GM12878 (cell line): ENCODE measurements around the gene GLO1. TPM values are rescaled to one million over a fixed set of nuclear protein-coding genes. Genes with fewer than 3 reads are reported as not detected.

Source experiments
- ATAC-seq: fragments of 200-7000 bp; cut with Tn5 transposase; 3 replicates; pipeline ENCODE4 v1.9.1; 2020; ENCODE audit warnings: mild to moderate bottlenecking, moderate library complexity
- BruUV-seq: library from RNA; stranded (reverse); fragments of 400-500 nt; replicated peaks from 2 replicates; lab custom pipeline; 2021; lab: Mats Ljungman, UMichigan
- CTCF ChIA-PET: fragments of 300-600 bp; sonication (Branson Sonifier 250); formaldehyde crosslinking; extraction: SDS; loops from one replicate; lab custom pipeline; 2021; ENCODE audit warnings: inconsistent platforms; lab: Yijun Ruan, JAX
- POLR2A ChIA-PET: fragments of 350-600 bp; formaldehyde crosslinking; extraction: SDS; loops from one replicate; lab custom pipeline; 2021; ENCODE audit warnings: inconsistent platforms; lab: Charles Lee
- RAD21 ChIA-PET: fragments of 300-600 bp; sonication (Branson Sonifier 250); formaldehyde crosslinking; loops from one replicate; lab custom pipeline; 2023; ENCODE audit warnings: antibody characterized with exemption; ENCODE audit not compliant: unreplicated experiment; lab: Charles Lee
- SMC1A ChIA-PET: fragments of 300-600 bp; sonication (Branson Sonifier 250); formaldehyde crosslinking; loops from one replicate; lab custom pipeline; 2023; ENCODE audit not compliant: unreplicated experiment, uncharacterized antibody; lab: Charles Lee
- DNase-seq: peaks from one replicate; pipeline ENCODE4 v3.0.0-alpha.2; 2011; ENCODE audit warnings: low read depth, low spot score
- FAIRE-seq: peaks from 3 replicates; lab custom pipeline; 2011; peaks lifted over from hg19 to GRCh38; lab: Jason Lieb, UNC
- H2AFZ ChIP-seq: 2 replicates; pipeline ENCODE4 v1.6.0; 2011; ENCODE audit warnings: low read depth, low read length, control low read depth; ENCODE audit not compliant: control insufficient read depth
- H3K27ac ChIP-seq: 2 replicates; pipeline ENCODE4 v1.5.1; 2011; ENCODE audit warnings: control low read depth; ENCODE audit not compliant: control insufficient read depth, insufficient read depth
- H3K27me3 ChIP-seq, 2 experiments: replicated peaks in 1 of 2; 2 replicates each; pipeline versions ENCODE4 v1.6.0 to v1.6.1; 2011; ENCODE audit warnings: low read length in 1 of 2; ENCODE audit not compliant: control insufficient read depth in 2 of 2, insufficient read depth in 2 of 2
- H3K36me3 ChIP-seq, 2 experiments: 2 replicates each; pipeline ENCODE4 v1.5.1; 2011; ENCODE audit warnings: low read length in 1 of 2; ENCODE audit not compliant: control insufficient read depth in 2 of 2, insufficient read depth in 2 of 2
- H3K4me1 ChIP-seq: 2 replicates; pipeline ENCODE4 v1.6.1; 2011; ENCODE audit warnings: mild to moderate bottlenecking, low read length, moderate library complexity, mixed read lengths; ENCODE audit not compliant: control insufficient read depth, insufficient read depth
- H3K4me2 ChIP-seq: 2 replicates; pipeline ENCODE4 v1.6.0; 2011; ENCODE audit warnings: control low read depth; ENCODE audit not compliant: control insufficient read depth, insufficient read depth
- H3K4me3 ChIP-seq: fragments of 200-600 bp; sonication (generic); 2 replicates; pipeline ENCODE4 v1.5.1; 2016
- H3K79me2 ChIP-seq: 2 replicates; pipeline ENCODE4 v1.6.0; 2011; ENCODE audit warnings: low read length; ENCODE audit not compliant: control insufficient read depth, insufficient read depth
- H3K9ac ChIP-seq: 2 replicates; pipeline ENCODE4 v1.8.0; 2011; ENCODE audit warnings: low read length, control low read depth, mixed read lengths; ENCODE audit not compliant: control insufficient read depth, insufficient read depth
- H3K9me3 ChIP-seq: replicated peaks from 3 replicates; pipeline ENCODE4 v1.5.1; 2011; ENCODE audit warnings: mild to moderate bottlenecking, low read length; ENCODE audit not compliant: control insufficient read depth, insufficient read depth
- H4K20me1 ChIP-seq: 2 replicates; pipeline ENCODE4 v1.6.0; 2011; ENCODE audit not compliant: control insufficient read depth, insufficient read depth
- CEBPZ ChIP-seq: fragments of 150-350 bp; IDR thresholded peaks from 2 replicates; pipeline ENCODE4 v1.6.1; 2016; ENCODE audit warnings: low read depth, low read length
- DPF2 ChIP-seq: fragments of 450-650 bp; IDR thresholded peaks from 2 replicates; pipeline ENCODE4 v1.6.1; 2017; ENCODE audit warnings: mild to moderate bottlenecking
- HDAC6 ChIP-seq: fragments of 200-600 bp; sonication (generic); IDR thresholded peaks from one replicate; pipeline ENCODE4 v1.8.0; 2017; ENCODE audit warnings: antibody characterized with exemption; ENCODE audit not compliant: unreplicated experiment
- MYB ChIP-seq: fragments of 150-350 bp; IDR thresholded peaks from 2 replicates; pipeline ENCODE4 v1.6.1; 2014; ENCODE audit warnings: mild to moderate bottlenecking, low read depth, low read length, borderline replicate concordance
- RUNX3 ChIP-seq: IDR thresholded peaks from 2 replicates; pipeline ENCODE4 v1.6.1; 2012; ENCODE audit warnings: low read length, inconsistent platforms
- WGBS: methylation state at CpG from one replicate; pipeline ENCODE4 v1.1.6; 2016; ENCODE audit warnings: low lambda C conversion rate; ENCODE audit not compliant: insufficient replicate concordance, insufficient coverage; ENCODE audit errors: missing lambda C conversion rate; 5-methylcytosine and 5-hydroxymethylcytosine counted together
- in situ Hi-C: fragments of 300-500 bp; cut with MboI; formaldehyde crosslinking; loops from 9 replicates; pipeline ENCODE4 v1.14.3; 2018; ENCODE audit warnings: mixed read lengths
- intact Hi-C: fragments of 100-400 bp; cut with micrococcal nuclease; formaldehyde crosslinking; loops from one replicate; pipeline ENCODE4 v1.14.2; 2022; ENCODE audit not compliant: unreplicated experiment
- polyA plus RNA-seq, 11 experiments: library from polyadenylated mRNA; depleted of rRNA in 4 of 11; unstranded in 6 of 11; stranded (reverse) in 5 of 11; fragments of >200 nt; fragmentation: Nextera tagmentation in 4 of 11; fragmentation: Illumina TruSeq in 1 of 11; extraction: Ambion mirVana in 4 of 11; extraction: Trizol in 1 of 11; gene quantifications; 1 replicate in 1 of 11; 2 replicates in 10 of 11; pipeline versions ENCODE4 v1.2.1 to v1.2.3, GENCODE V29; 2011 to 2016; ENCODE audit warnings: inconsistent platforms in 2 of 11, missing spikeins in 2 of 11, low read depth in 1 of 11
- total RNA-seq, 4 experiments: library from RNA; depleted of rRNA in 3 of 4; stranded (reverse); fragments of >200 nt in 3 of 4; fragmentation: Illumina TruSeq in 1 of 4; extraction: Trizol in 1 of 4; gene quantifications; 2 replicates each; pipeline versions ENCODE4 v1.2.1 to v1.2.3, GENCODE V29; 2013 to 2021

The GLO1 gene
- total and polyA plus RNA-seq, 10 of the 15 experiments (the other 5 are each of a cell fraction or from before 2014, with no cell fraction given) = 105 to 227 (median 150) TPM

- H3K27ac ChIP-seq = no peak overlapping the region
- H3K9me3 ChIP-seq = peaks cover 3% of the 10 kb centered on the region; the same call in 1 of the 3 replicates
- no peak overlapping the region for H3K9ac ChIP-seq
- H4K20me1 ChIP-seq = no peaks in the 10 kb centered on the region
- DNase-seq (no peak), FAIRE-seq (no peak), ATAC-seq (no peak)
- 88% methylated on average over 2 of the region's 2 CpGs for WGBS
- in situ Hi-C loops (no loop called here), intact Hi-C loops (no loop called here)
- peaks cover 16% of the 10 kb centered on the region for H3K79me2 ChIP-seq
- TF ChIP-seq MYB (no peak), HDAC6 (no peak), RUNX3 (no peak), CEBPZ (no peak), DPF2 (no peak)
- peaks cover 5% of the 10 kb centered on the region; the same call in 1 of the 2 replicates for H3K4me1 ChIP-seq
- ChIA-PET RAD21 (no interaction called here), SMC1A (interaction anchor here (1.5 to 2.1 kb wide), 2 partner anchors 8 to 13 kb away, joined by 4 to 5 read pairs; no protein-coding TSS in a partner anchor), CTCF (no interaction called here), POLR2A (interaction anchor here (0.6 to 1.6 kb wide), 3 partner anchors 14 to 944 kb away, joined by 3 to 5 read pairs (median 3); no protein-coding TSS in a partner anchor)
- H3K27me3 ChIP-seq = no peaks in the 10 kb centered on the region
- no peak overlapping the region for H3K4me3 ChIP-seq
- H3K4me2 ChIP-seq = no peak overlapping the region
- H3K36me3 ChIP-seq = no peaks in the 10 kb centered on the region
- no peak overlapping the region for H2AFZ ChIP-seq
- BruUV-seq = no TSS peak
Observed at GRCh38 chr6:38705924-38706323, 3.0 kb upstream of the GLO1 start.
